HG03196 (cell line): ENCODE measurements around the gene MKRN2.

ENCODE experiments used
- ATAC-seq: cut with Tn5 transposase; IDR thresholded peaks from one replicate; pipeline ENCODE4 v1.9.1; 2021; ENCODE audit not compliant: unreplicated experiment

Gene MKRN2

GRCh38 chr3:12553921-12554391, 2.9 kb upstream of the MKRN2 start:
- no peak for ATAC-seq

- ATAC-seq: peak; percentile 0
These were observed 585 bp upstream of the MKRN2 start for GRCh38 chr3:12556314-12556689.

- no peak for ATAC-seq
These were observed 700 bp downstream of the MKRN2 start for GRCh38 chr3:12557473-12558100.

- no peak for ATAC-seq
These were observed 1.8 kb downstream of the MKRN2 start for GRCh38 chr3:12558706-12559105.

- no peak for ATAC-seq
These were observed 2.6 kb downstream of the MKRN2 start for GRCh38 chr3:12559520-12559919.

GRCh38 chr3:12560505-12561190, 3.8 kb downstream of the MKRN2 start:
- ATAC-seq: peak; percentile 34

- no peak for ATAC-seq
These were observed 4.5 kb downstream of the MKRN2 start for GRCh38 chr3:12561397-12561796.

GRCh38 chr3:12562451-12562850, 5.6 kb downstream of the MKRN2 start:
- no peak for ATAC-seq

GRCh38 chr3:12566976-12567375, 10.1 kb downstream of the MKRN2 start:
- ATAC-seq: no peak

- ATAC-seq: no peak
These were observed 11.9 kb downstream of the MKRN2 start for GRCh38 chr3:12568747-12569146.

GRCh38 chr3:12569836-12570235, 12.9 kb downstream of the MKRN2 start:
- no peak for ATAC-seq

GRCh38 chr3:12571986-12572385, 15.1 kb downstream of the MKRN2 start:
- ATAC-seq: no peak

- no peak for ATAC-seq
These were observed 17.2 kb downstream of the MKRN2 start for GRCh38 chr3:12574131-12574530.

- no peak for ATAC-seq
These were observed 17.8 kb downstream of the MKRN2 start for GRCh38 chr3:12574661-12575060.

- no peak for ATAC-seq
These were observed 20.5 kb downstream of the MKRN2 start for GRCh38 chr3:12577379-12577778.

GRCh38 chr3:12578742-12579141, 21.9 kb downstream of the MKRN2 start:
- no peak for ATAC-seq

GRCh38 chr3:12579456-12579855, 22.6 kb downstream of the MKRN2 start:
- ATAC-seq: no peak

- ATAC-seq: no peak
These were observed 23.0 kb downstream of the MKRN2 start for GRCh38 chr3:12579905-12580304.

- ATAC-seq: no peak
These were observed 25.8 kb downstream of the MKRN2 start for GRCh38 chr3:12582730-12583129.

- ATAC-seq: no peak
These were observed 26.4 kb downstream of the MKRN2 start for GRCh38 chr3:12583280-12583679.

- no peak for ATAC-seq
These were observed 27.2 kb downstream of the MKRN2 start for GRCh38 chr3:12584083-12584482.

GRCh38 chr3:12585181-12585580, 28.3 kb downstream of the MKRN2 start:
- no peak for ATAC-seq

- ATAC-seq: no peak
These were observed 29.1 kb downstream of the MKRN2 start for GRCh38 chr3:12585970-12586369.
